OCI-LY7 (cell line): ENCODE measurements around the gene NOL3. TPM values are rescaled to one million over a fixed set of nuclear protein-coding genes. Genes with fewer than 3 reads are reported as not detected.

ENCODE experiments used
- BruUV-seq: library from RNA; stranded (reverse); fragments of 400-500 nt; replicated peaks from 2 replicates; lab custom pipeline; 2021; lab: Mats Ljungman, UMichigan
- CTCF ChIA-PET: fragments of 300-600 bp; sonication (Branson Sonifier 250); formaldehyde crosslinking; loops from one replicate; lab custom pipeline; 2022; ENCODE audit warnings: antibody characterized with exemption; ENCODE audit not compliant: unreplicated experiment; lab: Charles Lee
- POLR2A ChIA-PET: fragments of 300-600 bp; sonication (Branson Sonifier 250); formaldehyde crosslinking; loops from one replicate; lab custom pipeline; 2022; ENCODE audit warnings: antibody characterized with exemption; lab: Charles Lee
- DNase-seq: peaks from one replicate; pipeline ENCODE4 v3.0.0-alpha.2; 2015; ENCODE audit warnings: low spot score
- H2AFZ ChIP-seq: fragments of 200-600 bp; sonication (generic), shearing (Covaris generic); 2 replicates; pipeline ENCODE4 v1.6.1; 2014; ENCODE audit warnings: mild to moderate bottlenecking, antibody characterized with exemption, low read length, moderate library complexity
- H3K27ac ChIP-seq: fragments of 200-600 bp; sonication (generic); 2 replicates; pipeline ENCODE4 v1.5.1; 2014; ENCODE audit warnings: mixed run types, low read depth, mild to moderate bottlenecking, moderate library complexity, low read length, inconsistent platforms; ENCODE audit not compliant: poor library complexity, severe bottlenecking
- H3K36me3 ChIP-seq: fragments of 200-600 bp; sonication (generic); 2 replicates; pipeline ENCODE4 v1.6.1; 2014; ENCODE audit warnings: mild to moderate bottlenecking, antibody characterized with exemption, low read length, moderate library complexity, mixed read lengths; ENCODE audit not compliant: insufficient read depth
- H3K4me1 ChIP-seq: fragments of 200-600 bp; sonication (generic); 2 replicates; pipeline ENCODE4 v1.5.1; 2014; ENCODE audit warnings: mild to moderate bottlenecking, low read length; ENCODE audit not compliant: insufficient read depth, poor library complexity, severe bottlenecking
- H3K4me2 ChIP-seq: fragments of 200-600 bp; sonication (generic); 2 replicates; pipeline ENCODE4 v1.6.1; 2014; ENCODE audit warnings: mild to moderate bottlenecking, low read length
- H3K4me3 ChIP-seq: fragments of 200-600 bp; sonication (generic); 2 replicates; pipeline ENCODE4 v1.5.1; 2014; ENCODE audit warnings: mild to moderate bottlenecking, low read depth, low read length; ENCODE audit not compliant: poor library complexity, severe bottlenecking
- H3K79me2 ChIP-seq: fragments of 200-600 bp; sonication (generic); 2 replicates; pipeline ENCODE4 v1.6.1; 2016; ENCODE audit warnings: low read depth, mild to moderate bottlenecking, low read length, moderate library complexity, mixed read lengths; ENCODE audit not compliant: insufficient read depth
- H3K9me2 ChIP-seq: fragments of 200-600 bp; sonication (generic); 2 replicates; pipeline ENCODE4 v1.6.1; 2016; ENCODE audit warnings: mild to moderate bottlenecking, low read length, mixed read lengths; ENCODE audit not compliant: insufficient read depth
- H3K9me3 ChIP-seq: fragments of 200-600 bp; sonication (generic); 2 replicates; pipeline ENCODE4 v1.6.1; 2014; ENCODE audit warnings: mild to moderate bottlenecking, mixed run types, low read length, mixed read lengths
- H4K20me1 ChIP-seq: fragments of 200-600 bp; sonication (generic); 2 replicates; pipeline ENCODE4 v1.6.1; 2014; ENCODE audit warnings: mild to moderate bottlenecking, antibody characterized with exemption, low read length, moderate library complexity, mixed read lengths; ENCODE audit not compliant: insufficient read depth
- EZH2phosphoT487 ChIP-seq: fragments of 200-600 bp; sonication (generic); IDR thresholded peaks from 2 replicates; pipeline ENCODE4 v1.6.1; 2018; ENCODE audit warnings: low read depth, borderline replicate concordance, mild to moderate bottlenecking, mixed run types, antibody characterized with exemption, low read length, moderate library complexity, mixed read lengths
- intact Hi-C: fragments of 100-400 bp; cut with micrococcal nuclease; formaldehyde crosslinking; loops from one replicate; pipeline ENCODE4 v1.10.0; 2022; ENCODE audit not compliant: unreplicated experiment
- total RNA-seq, 2 experiments: library from RNA; depleted of rRNA in 1 of 2; stranded (reverse); fragments of >200 nt in 1 of 2; shearing (Covaris generic) in 1 of 2; gene quantifications; 2 replicates each; pipeline ENCODE4 v1.2.3, GENCODE V29; 2014 to 2022
- TF ChIP-seq, protein P1 (sequence below): fragments of 200-600 bp; sonication (generic); conservative IDR thresholded peaks from 2 replicates; pipeline ENCODE4 v1.5.1; 2014; ENCODE audit warnings: mild to moderate bottlenecking, antibody characterized with exemption, low read length, moderate library complexity, mixed read lengths

Gene NOL3
- total RNA-seq, 2 experiments from 2014 or later: 2.2 to 4.4 TPM

DNA sequence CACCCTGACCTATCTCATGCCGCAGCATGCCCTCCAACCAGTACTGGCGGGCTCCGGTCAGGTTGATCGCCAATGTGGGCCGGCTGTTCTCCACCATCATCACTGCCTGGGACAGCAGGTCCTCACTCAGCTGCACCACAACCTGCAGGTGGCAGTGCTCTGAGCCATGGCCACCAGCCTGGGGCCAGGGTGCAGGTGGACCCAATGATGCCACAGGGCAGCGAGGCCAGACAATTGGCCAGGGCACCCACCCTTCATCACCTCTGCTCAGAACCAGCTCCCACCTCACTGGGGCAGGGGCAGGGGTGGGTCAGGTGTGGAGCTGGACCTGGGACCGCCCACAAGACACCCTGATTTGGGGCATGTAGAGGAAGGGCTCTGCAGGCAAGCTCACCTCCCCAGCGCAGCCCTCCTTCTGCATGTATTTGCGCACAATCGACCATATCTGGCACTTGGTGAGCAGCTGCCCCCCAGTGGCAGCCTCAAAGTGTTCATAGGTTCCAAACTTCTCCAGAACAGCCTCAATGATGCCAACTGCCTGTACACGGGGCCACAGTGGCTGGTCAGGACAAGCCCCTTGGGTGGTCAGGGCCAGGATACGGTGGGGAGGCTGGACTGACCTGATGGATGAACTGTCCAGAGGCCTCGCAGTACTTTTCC, 9.2 kb downstream of the NOL3 start:
- no TSS peak for BruUV-seq
- Histone ChIP-seq H3K4me3 (no peak overlapping the region), H2AFZ (no peak overlapping the region), H3K36me3 (no peaks in the 10 kb centered on the region), H3K4me1 (peaks cover 25% of the 10 kb centered on the region), H3K27ac (no peak overlapping the region), H3K9me3 (no peaks in the 10 kb centered on the region), H3K79me2 (no peaks in the 10 kb centered on the region), H3K9me2 (no peaks in the 10 kb centered on the region), H4K20me1 (no peaks in the 10 kb centered on the region), H3K4me2 (no peak overlapping the region)
- ChIA-PET POLR2A (no interaction called here), CTCF (no interaction called here)
- peak; percentile 52 for DNase-seq
- intact Hi-C loops: loop anchor here (10.0 kb wide), 1 partner anchor 165 kb away; no protein-coding TSS in a partner anchor
- no peak for TF ChIP-seq EZH2phosphoT487
- TF ChIP-seq, protein P1, sequence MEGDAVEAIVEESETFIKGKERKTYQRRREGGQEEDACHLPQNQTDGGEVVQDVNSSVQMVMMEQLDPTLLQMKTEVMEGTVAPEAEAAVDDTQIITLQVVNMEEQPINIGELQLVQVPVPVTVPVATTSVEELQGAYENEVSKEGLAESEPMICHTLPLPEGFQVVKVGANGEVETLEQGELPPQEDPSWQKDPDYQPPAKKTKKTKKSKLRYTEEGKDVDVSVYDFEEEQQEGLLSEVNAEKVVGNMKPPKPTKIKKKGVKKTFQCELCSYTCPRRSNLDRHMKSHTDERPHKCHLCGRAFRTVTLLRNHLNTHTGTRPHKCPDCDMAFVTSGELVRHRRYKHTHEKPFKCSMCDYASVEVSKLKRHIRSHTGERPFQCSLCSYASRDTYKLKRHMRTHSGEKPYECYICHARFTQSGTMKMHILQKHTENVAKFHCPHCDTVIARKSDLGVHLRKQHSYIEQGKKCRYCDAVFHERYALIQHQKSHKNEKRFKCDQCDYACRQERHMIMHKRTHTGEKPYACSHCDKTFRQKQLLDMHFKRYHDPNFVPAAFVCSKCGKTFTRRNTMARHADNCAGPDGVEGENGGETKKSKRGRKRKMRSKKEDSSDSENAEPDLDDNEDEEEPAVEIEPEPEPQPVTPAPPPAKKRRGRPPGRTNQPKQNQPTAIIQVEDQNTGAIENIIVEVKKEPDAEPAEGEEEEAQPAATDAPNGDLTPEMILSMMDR: peak; percentile 69

DNA sequence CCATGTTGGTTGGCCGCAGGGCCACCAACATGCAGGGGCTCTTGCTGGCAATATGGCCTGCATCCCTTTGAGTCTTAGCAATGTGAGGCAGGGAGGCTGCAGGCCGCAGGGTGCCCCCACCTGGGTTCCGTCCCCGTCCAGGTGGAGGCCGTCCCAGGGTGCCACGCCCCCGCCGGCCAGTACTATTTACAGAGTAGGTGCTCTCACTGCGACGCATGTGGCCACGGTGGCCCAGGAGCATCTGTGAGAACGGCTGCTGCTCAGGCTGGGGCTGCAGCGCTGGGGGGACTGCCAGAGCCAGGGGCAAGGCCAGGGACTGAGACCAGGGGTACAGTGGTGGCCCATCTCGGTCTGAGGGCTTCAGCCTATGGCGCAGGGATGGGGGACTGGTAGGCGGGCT, 9.8 kb downstream of the NOL3 start:
- intact Hi-C loops: loop anchor here (10.0 kb wide), 1 partner anchor 165 kb away; no protein-coding TSS in a partner anchor
- POLR2A ChIA-PET: no interaction called here
- H3K9me3 ChIP-seq: no peaks in the 10 kb centered on the region
- H3K79me2 ChIP-seq: no peaks in the 10 kb centered on the region
- H3K4me2 ChIP-seq: no peak overlapping the region
- H3K4me1 ChIP-seq: peaks cover 22% of the 10 kb centered on the region
- no peaks in the 10 kb centered on the region for H4K20me1 ChIP-seq
- DNase-seq: no peak
- H2AFZ ChIP-seq: no peak overlapping the region
- no peaks in the 10 kb centered on the region for H3K36me3 ChIP-seq
- no TSS peak for BruUV-seq
- H3K27ac ChIP-seq: no peak overlapping the region
- TF ChIP-seq EZH2phosphoT487: no peak
- TF ChIP-seq, protein P1: no peak
- no peaks in the 10 kb centered on the region for H3K9me2 ChIP-seq
- CTCF ChIA-PET: no interaction called here
- no peak overlapping the region for H3K4me3 ChIP-seq

DNA sequence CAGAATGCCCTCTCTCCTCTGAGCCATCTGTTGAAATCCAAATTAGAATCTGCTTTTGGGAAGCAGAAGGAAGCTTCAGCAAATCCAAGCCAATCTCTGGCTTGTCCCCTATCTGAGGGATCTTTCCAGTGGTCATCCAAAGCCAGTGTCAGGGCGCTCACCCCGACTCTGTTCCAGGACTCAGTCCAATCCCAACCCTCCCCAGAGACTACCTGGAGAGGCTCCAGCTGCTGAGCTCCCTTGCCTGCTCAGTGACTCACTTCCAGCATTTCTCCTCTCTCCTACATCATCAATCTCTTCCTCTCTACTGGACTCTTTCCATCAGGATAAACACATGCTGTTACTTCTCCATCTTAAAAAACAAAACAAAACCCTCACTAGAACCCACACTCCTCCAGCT, 11.0 kb downstream of the NOL3 start:
- Histone ChIP-seq H3K36me3 (no peaks in the 10 kb centered on the region), H2AFZ (no peak overlapping the region), H3K4me2 (no peak overlapping the region), H3K4me3 (no peak overlapping the region), H3K4me1 (peaks cover 22% of the 10 kb centered on the region), H3K79me2 (no peaks in the 10 kb centered on the region), H3K9me2 (no peaks in the 10 kb centered on the region), H4K20me1 (no peaks in the 10 kb centered on the region), H3K9me3 (no peaks in the 10 kb centered on the region), H3K27ac (no peak overlapping the region)
- no peak for DNase-seq
- ChIA-PET POLR2A (interaction anchor here (0.5 kb wide), 1 partner anchor 9 kb away, joined by 3 read pairs; no protein-coding TSS in a partner anchor), CTCF (no interaction called here)
- intact Hi-C loops: loop anchor here (10.0 kb wide), 1 partner anchor 167 kb away; no protein-coding TSS in a partner anchor
- no TSS peak for BruUV-seq
- no peak for TF ChIP-seq EZH2phosphoT487
- TF ChIP-seq, protein P1: no peak
